Skeletal muscle cell (primary cell): ENCODE measurements around the gene RGCC.

Experiments
- DNase-seq: peaks from one replicate; pipeline ENCODE4 v3.0.0-alpha.2; 2010; ENCODE audit warnings: low read depth
- H3K4me3 ChIP-seq: 2 replicates; pipeline ENCODE4 v1.5.1; 2011; ENCODE audit warnings: low read depth, mild to moderate bottlenecking, control low read depth, low read length, moderate library complexity

Gene RGCC

DNA sequence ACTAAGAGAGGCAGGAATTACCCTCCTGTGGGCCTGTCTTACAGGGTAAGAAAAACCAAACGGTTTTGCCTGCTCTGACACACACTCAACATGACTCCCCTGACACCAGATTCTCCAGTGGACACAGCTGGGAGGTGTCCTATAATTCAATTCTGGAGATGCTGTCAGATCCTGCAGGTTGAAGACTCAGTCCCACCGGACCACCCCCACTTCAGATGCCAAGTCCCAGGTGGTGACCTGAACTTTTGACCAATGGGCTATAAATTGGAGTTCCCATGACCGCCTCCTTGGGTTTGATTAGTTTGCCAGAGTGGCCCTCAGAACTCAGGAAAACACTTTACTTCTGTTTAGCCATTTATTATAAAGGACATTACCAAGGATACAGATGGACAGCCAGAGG lies 52.6 kb downstream of the RGCC start:
- no peak for DNase-seq
- H3K4me3 ChIP-seq, result no peak overlapping the region

DNA sequence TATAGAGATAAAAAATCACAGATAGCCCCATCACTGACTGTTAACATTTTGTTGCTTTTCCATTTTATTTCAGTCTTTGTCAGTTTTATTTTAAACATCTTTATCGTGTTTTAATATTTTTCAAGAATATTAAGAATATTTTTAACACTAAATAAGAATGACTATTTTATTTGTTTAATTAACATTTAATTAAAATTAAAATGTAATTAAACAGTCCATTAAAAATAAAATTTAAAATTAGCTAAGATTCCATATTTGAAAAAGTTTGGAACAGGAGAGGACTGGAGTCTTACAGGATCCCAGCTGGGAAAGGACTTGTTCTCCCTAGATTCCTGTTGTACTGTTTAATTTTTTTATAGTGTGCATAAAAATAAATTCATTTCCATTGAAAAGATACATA lies 54.5 kb downstream of the RGCC start:
- H3K4me3 ChIP-seq, result no peak overlapping the region
- DNase-seq, result no peak

- no peak for DNase-seq
These were observed 55.1 kb downstream of the RGCC start for GRCh38 chr13:41512441-41512840.

DNA sequence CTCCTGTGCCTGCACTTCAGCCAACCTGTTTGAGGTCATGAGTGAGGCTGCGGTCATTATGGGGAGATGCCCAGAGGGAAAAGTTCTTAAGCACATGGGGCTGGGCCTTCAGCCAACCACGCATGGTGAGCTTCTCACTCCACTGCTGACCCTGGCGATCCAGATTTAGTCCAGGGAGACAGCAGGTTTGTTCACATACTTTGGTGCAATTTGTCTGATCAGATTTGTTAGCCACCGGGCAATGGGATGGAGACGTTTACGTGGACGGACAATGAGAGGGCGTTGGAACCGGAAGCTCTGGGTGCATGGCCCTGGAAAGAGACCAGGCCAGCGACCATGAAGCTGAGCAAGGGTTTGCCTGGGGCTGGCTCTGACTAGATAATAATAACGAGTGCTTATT lies 56.2 kb downstream of the RGCC start:
- no peak for DNase-seq
- no peak overlapping the region for H3K4me3 ChIP-seq

More at GRCh38 chr13:41512441-41512840, 55.1 kb downstream of the RGCC start:
- no peak overlapping the region for H3K4me3 ChIP-seq

- DNase-seq, result no peak
- H3K4me3 ChIP-seq, result no peak overlapping the region
These were observed 57.6 kb downstream of the RGCC start for GRCh38 chr13:41514853-41515395.

DNA sequence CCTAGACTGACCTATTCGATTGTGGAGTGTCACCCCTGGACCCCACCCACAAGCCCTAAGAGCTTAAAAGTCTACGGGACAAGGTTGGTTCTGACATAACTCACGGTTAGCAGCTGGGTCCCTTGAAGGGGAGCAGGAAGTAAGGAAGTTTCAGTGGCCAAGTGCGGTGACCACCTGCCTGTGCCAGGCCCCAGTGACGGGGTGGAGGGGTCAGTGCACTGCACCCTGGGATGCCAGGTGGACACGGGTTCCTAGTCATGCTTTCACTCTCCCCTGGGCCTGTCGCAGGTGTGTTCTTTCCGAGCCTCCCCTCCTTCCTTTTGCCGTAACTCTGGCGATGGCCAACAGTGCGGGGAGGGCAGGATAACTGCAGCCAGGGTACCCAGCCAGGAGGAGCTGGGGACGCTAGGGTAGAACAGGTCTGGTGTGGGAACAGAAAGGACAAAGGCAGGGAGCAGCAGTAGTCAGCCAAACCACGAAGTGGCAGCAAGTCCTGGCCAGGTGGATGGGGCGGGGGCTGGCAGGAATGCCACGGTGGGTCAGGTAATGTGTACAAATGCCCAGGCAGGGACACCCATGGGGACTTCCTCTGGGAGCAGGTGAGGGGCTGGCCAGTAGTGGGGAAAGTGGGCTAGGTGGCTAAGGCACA lies 58.3 kb downstream of the RGCC start:
- no peak overlapping the region for H3K4me3 ChIP-seq
- no peak for DNase-seq

DNA sequence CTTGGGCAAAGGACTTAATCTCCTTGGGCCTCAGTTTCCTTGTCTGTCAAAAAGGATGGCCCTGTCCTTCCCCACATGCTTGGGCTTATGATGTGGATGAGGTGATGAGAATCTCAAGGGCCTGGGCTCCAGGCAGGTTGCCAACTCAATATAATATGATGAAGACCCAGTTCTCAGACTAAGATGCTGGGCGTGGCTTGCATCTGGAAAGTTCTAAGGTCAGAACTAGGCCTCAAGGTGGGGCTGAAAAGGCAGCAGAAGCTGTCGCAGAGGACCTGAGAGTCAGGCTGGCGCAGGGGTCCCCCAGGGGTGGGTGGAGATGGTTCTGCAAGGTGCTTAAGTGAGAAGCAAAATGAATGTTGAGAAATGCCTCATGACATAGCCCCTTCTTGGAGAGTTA lies 58.8 kb downstream of the RGCC start:
- no peak for DNase-seq

GRCh38 chr13:41516760-41517159 lies 59.4 kb downstream of the RGCC start:
- H3K4me3 ChIP-seq, result no peak overlapping the region
- DNase-seq, result no peak

More for the DNA sequence above, 58.8 kb downstream of the RGCC start:
- H3K4me3 ChIP-seq, result no peak overlapping the region

- DNase-seq, result no peak
- no peak overlapping the region for H3K4me3 ChIP-seq
These were observed 62.8 kb downstream of the RGCC start for GRCh38 chr13:41520016-41520659.
